ENCODE data around the gene PEX3.

Gene PEX3

GRCh38 chr6:143426026-143426425 is 24.6 kb upstream of the PEX3 start:
- POLR2A ChIA-PET (ENCODE audit: low non-redundant PET), result no interaction called here
- DNase-seq (ENCODE audit: low spot score), result no peak
- CTCF ChIA-PET, result interaction anchor here (0.5 to 1.1 kb wide), 5 partner anchors 14 to 1528 kb away, joined by 3 to 4 read pairs (median 3); no protein-coding TSS in a partner anchor
- TF ChIP-seq CTCF (conservative IDR thresholded peaks at IDR 0.05; ENCODE audit: low read depth), result no peak
- H3K27ac ChIP-seq, result no peak overlapping the region

- ChIA-PET POLR2A (ENCODE audit: low non-redundant PET) (interaction anchor here (0.6 kb wide), 1 partner anchor 126 kb away, joined by 3 read pairs; no protein-coding TSS in a partner anchor), CTCF (interaction anchor here (0.5 to 2.1 kb wide), 23 partner anchors 10 to 1064 kb away, joined by 3 to 35 read pairs (median 3); no protein-coding TSS in a partner anchor)
- peak overlapping the region; percentile 45; the same call in 1 of the 2 replicates for H3K27ac ChIP-seq
- peak; percentile 96 for TF ChIP-seq CTCF (conservative IDR thresholded peaks at IDR 0.05; ENCODE audit: low read depth)
- peak; percentile 59 for DNase-seq (ENCODE audit: low spot score)
These were observed 23.3 kb upstream of the PEX3 start for GRCh38 chr6:143427109-143427817.

GRCh38 chr6:143429970-143430369 is 20.6 kb upstream of the PEX3 start:
- no peak for DNase-seq (ENCODE audit: low spot score)
- ChIA-PET POLR2A (ENCODE audit: low non-redundant PET) (no interaction called here), CTCF (interaction anchor here (0.9 kb wide), 1 partner anchor 98 kb away, joined by 3 read pairs; no protein-coding TSS in a partner anchor)
- TF ChIP-seq CTCF (conservative IDR thresholded peaks at IDR 0.05; ENCODE audit: low read depth), result no peak
- peak overlapping the region; percentile 49 for H3K27ac ChIP-seq

GRCh38 chr6:143431226-143431625 is 19.4 kb upstream of the PEX3 start:
- CTCF ChIA-PET, result interaction anchor here (1.0 kb wide), 1 partner anchor 199 kb away, joined by 3 read pairs; no protein-coding TSS in a partner anchor
- no peak for TF ChIP-seq CTCF (conservative IDR thresholded peaks at IDR 0.05; ENCODE audit: low read depth)

GRCh38 chr6:143432588-143432987 is 18.0 kb upstream of the PEX3 start:
- H3K27ac ChIP-seq, result no peak overlapping the region
- no peak for TF ChIP-seq CTCF (conservative IDR thresholded peaks at IDR 0.05; ENCODE audit: low read depth)
- CTCF ChIA-PET, result no interaction called here
- DNase-seq (ENCODE audit: low spot score), result no peak
- POLR2A ChIA-PET (ENCODE audit: low non-redundant PET), result no interaction called here

More at GRCh38 chr6:143431226-143431625, 19.4 kb upstream of the PEX3 start:
- POLR2A ChIA-PET (ENCODE audit: low non-redundant PET), result no interaction called here
- no peak for DNase-seq (ENCODE audit: low spot score)
- H3K27ac ChIP-seq, result no peak overlapping the region

GRCh38 chr6:143441010-143441409 is 9.6 kb upstream of the PEX3 start:
- H3K27ac ChIP-seq, result no peak overlapping the region
- ChIA-PET POLR2A (ENCODE audit: low non-redundant PET) (no interaction called here), CTCF (no interaction called here)
- TF ChIP-seq CTCF (conservative IDR thresholded peaks at IDR 0.05; ENCODE audit: low read depth), result no peak
- DNase-seq (ENCODE audit: low spot score), result no peak
